Measurements from ENCODE around the gene CXorf38. TPM values are rescaled to one million over a fixed set of nuclear protein-coding genes. Genes with fewer than 3 reads are reported as not detected.

The CXorf38 gene, protein sequence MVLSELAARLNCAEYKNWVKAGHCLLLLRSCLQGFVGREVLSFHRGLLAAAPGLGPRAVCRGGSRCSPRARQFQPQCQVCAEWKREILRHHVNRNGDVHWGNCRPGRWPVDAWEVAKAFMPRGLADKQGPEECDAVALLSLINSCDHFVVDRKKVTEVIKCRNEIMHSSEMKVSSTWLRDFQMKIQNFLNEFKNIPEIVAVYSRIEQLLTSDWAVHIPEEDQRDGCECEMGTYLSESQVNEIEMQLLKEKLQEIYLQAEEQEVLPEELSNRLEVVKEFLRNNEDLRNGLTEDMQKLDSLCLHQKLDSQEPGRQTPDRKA
- total RNA-seq: 10 to 100 TPM; 17.5 to 17.7 TPM

- Mint-ChIP-seq H3K36me3 (peaks cover 21% of the 10 kb centered on the region), H3K9me3 (no peaks in the 10 kb centered on the region)
Observed at GRCh38 chrX:40647307-40648197, at the start of gene CXorf38. Gene CXorf38, minus strand, starts transcription at chrX:40647561. Its CDS starts 41 bp downstream, at chrX:40647520.

GRCh38 chrX:40694802-40695201, 47.4 kb upstream of the CXorf38 start:
- peaks cover 13% of the 10 kb centered on the region for H3K36me3 Mint-ChIP-seq
- H3K4me3 Mint-ChIP-seq: no peak overlapping the region
- no peaks in the 10 kb centered on the region for H3K4me1 Mint-ChIP-seq
- no peak for DNase-seq
- no peaks in the 10 kb centered on the region for H3K27me3 Mint-ChIP-seq
- H3K9me3 Mint-ChIP-seq: no peaks in the 10 kb centered on the region
- H3K27ac Mint-ChIP-seq: no peak overlapping the region

More at GRCh38 chrX:40647307-40648197, at the start of gene CXorf38:
- peak; percentile 90 for DNase-seq
- peak within 1 kb of the TSS; percentile 96 for H3K27ac Mint-ChIP-seq
- H3K27me3 Mint-ChIP-seq: no peaks in the 10 kb centered on the region
- peak within 1 kb of the TSS; percentile 98 for H3K4me3 Mint-ChIP-seq
- peaks cover 21% of the 10 kb centered on the region for H3K4me1 Mint-ChIP-seq

DNA sequence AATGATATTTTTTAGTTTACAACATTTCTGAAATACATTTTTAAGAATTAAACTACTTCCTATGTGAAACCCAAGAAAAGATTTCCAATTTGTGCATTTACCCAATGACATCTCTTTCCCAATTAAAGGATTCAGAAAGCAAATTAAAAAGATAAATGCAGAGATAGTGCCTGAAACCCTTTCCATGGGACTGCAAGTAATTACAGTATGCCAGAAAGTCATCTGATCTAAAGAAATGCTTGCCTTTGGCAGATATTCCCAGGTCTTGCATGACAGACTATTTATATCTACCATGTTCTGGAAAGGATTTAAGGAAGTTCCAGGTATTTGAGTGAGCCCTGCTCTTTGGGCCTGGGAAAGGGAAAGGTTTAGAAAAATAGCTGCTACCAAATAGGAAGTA, 41.6 kb upstream of the CXorf38 start:
- Mint-ChIP-seq H3K36me3 (peaks cover 23% of the 10 kb centered on the region), H3K4me3 (no peak overlapping the region), H3K27me3 (no peaks in the 10 kb centered on the region), H3K27ac (no peak overlapping the region), H3K9me3 (no peaks in the 10 kb centered on the region), H3K4me1 (peaks cover 11% of the 10 kb centered on the region)
- DNase-seq: no peak

DNA sequence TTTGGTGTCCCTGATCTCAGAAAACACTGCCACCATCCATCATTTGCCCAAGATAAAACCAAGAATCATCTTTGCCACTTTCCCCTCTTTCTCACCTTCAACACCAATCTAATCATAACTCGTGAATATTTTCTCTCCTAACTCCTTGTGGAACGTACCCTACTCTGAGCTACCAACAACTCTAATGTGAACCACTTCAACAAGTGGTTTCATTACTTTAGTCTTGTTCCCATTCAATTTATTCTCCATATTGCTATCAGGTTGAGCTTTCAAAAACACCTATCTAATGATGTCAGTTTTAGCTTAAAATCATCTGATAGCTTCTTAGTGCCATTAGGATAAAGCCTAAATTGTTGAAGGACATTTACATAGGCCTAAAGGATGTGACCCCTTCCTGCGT, 39.8 kb upstream of the CXorf38 start:
- Mint-ChIP-seq H3K36me3 (peaks cover 18% of the 10 kb centered on the region), H3K27ac (no peak overlapping the region), H3K4me3 (no peak overlapping the region), H3K9me3 (no peaks in the 10 kb centered on the region), H3K4me1 (peaks cover 14% of the 10 kb centered on the region), H3K27me3 (no peaks in the 10 kb centered on the region)
- no peak for DNase-seq

- Mint-ChIP-seq H3K4me1 (peaks cover 14% of the 10 kb centered on the region), H3K27ac (no peak overlapping the region), H3K4me3 (no peak overlapping the region), H3K36me3 (peaks cover 18% of the 10 kb centered on the region), H3K9me3 (no peaks in the 10 kb centered on the region), H3K27me3 (no peaks in the 10 kb centered on the region)
- no peak for DNase-seq
Observed at GRCh38 chrX:40685362-40685918, 38.1 kb upstream of the CXorf38 start.

DNA sequence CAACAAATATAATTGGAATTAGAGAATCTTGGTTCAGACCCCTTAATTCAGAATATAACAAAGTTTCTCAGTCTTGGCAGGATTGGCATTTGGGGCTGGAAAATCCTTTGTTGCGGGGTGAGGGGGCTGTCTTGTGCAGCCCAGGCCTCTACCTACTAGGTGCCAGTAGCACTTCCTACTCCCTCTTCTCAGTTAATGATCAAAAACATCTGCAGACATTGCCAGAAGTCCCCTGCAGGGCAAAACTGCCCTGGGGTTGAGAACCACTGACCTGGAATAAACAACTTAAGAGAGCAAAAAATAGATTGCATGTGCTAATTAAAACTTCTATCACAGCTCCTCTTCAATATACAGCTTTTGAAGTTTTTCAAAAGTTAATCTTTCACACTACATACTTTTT, 36.7 kb upstream of the CXorf38 start:
- peaks cover 17% of the 10 kb centered on the region for H3K36me3 Mint-ChIP-seq
- DNase-seq: no peak
- H3K27me3 Mint-ChIP-seq: no peaks in the 10 kb centered on the region
- H3K4me3 Mint-ChIP-seq: no peak overlapping the region
- no peaks in the 10 kb centered on the region for H3K9me3 Mint-ChIP-seq
- no peak overlapping the region for H3K27ac Mint-ChIP-seq
- peaks cover 14% of the 10 kb centered on the region for H3K4me1 Mint-ChIP-seq

DNA sequence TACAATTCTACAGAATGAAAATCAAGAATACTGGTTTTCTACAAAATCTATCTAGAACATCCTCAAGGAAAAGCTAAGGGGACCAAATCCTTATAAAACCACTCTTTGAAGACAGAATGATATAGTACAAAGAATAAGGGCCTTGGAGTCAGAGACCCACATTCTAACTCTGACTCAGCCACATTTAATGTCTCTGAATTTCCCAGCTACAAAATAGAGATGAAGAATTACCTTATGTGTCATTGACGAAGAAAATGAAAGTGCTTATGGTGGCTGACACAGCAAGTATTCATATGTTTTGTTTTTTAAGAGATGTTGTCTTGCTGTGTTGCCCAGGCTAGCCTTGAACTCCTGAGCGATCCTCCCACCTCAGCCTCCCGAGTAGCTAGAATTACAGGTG, 35.9 kb upstream of the CXorf38 start:
- Mint-ChIP-seq H3K27ac (no peak overlapping the region), H3K27me3 (no peaks in the 10 kb centered on the region), H3K9me3 (no peaks in the 10 kb centered on the region), H3K36me3 (peaks cover 18% of the 10 kb centered on the region), H3K4me1 (peaks cover 14% of the 10 kb centered on the region), H3K4me3 (no peak overlapping the region)
- no peak for DNase-seq

- peaks cover 7% of the 10 kb centered on the region for H3K36me3 Mint-ChIP-seq
- DNase-seq: no peak
- no peak overlapping the region for H3K27ac Mint-ChIP-seq
- no peaks in the 10 kb centered on the region for H3K9me3 Mint-ChIP-seq
- no peaks in the 10 kb centered on the region for H3K4me1 Mint-ChIP-seq
- H3K4me3 Mint-ChIP-seq: no peak overlapping the region
- H3K27me3 Mint-ChIP-seq: no peaks in the 10 kb centered on the region
Observed at GRCh38 chrX:40671126-40671525, 23.8 kb upstream of the CXorf38 start.

DNA sequence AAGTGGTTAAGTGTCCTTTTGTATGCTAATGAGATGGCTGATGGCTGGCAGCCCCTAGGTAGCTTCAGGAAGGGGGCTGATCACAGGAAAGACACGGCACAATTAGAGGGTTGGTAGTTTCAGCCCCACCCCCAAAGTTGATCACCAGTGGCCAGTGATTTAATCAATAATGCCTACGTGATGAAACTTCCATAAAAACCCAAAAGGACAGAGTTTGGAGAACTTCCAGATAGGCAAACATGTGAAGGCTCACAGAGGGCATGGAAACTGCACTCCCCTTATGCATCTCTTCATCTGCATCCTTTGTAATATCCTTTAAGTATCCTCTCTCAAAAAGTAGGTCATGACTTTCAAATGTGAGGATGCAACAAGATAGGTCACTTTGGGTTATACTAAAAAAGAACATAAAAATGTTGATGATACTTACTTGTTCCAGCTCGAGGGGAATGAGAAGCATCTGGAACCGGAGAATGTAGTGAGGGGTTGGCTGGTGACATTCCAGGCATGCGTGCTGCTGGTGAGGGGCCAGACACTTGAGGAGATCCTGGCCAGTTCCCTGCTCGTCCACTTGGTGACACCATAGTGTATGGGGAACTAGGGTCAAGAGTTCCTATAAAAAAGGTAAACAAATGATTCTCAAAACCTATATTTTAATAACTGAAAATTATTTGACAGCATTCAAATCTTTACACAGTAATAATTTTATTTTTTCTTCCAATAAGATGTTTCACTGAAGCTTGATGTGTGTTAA, 16.7 kb upstream of the CXorf38 start:
- Mint-ChIP-seq H3K36me3 (peaks cover 5% of the 10 kb centered on the region), H3K27me3 (no peaks in the 10 kb centered on the region)

DNA sequence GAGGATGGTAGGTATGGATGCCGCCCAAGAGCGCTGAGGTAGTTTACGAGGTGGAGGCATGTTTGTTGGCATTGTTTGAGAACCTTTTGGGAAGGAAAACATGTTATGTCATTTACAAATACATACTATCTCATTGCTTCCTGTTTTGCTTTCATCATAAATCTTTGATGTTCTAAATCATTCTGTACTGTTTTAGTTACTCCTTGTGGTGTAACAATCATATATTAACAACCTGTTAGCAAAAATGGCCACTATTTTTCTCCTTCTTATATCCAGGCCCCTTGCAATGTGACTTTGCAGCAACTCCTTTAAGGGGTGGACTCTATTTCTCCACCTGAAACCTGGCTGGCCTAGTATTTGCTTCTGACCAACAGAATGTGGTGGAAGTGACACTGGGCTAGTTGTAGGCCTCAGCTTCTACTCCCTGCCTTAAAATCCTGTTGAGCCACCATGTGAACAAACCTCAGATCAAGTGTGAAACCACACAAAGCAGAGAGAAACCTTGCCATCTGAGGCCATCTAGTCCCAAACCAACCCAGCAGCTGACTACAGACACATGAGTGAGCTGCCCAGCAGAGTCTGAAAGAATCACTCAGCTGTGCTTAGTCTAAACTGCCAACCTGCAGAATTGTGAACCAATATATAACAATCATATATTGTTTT, 15.8 kb upstream of the CXorf38 start:
- Mint-ChIP-seq H3K4me1 (peaks cover 3% of the 10 kb centered on the region), H3K9me3 (no peaks in the 10 kb centered on the region), H3K36me3 (peaks cover 5% of the 10 kb centered on the region), H3K27me3 (no peaks in the 10 kb centered on the region), H3K4me3 (no peak overlapping the region), H3K27ac (no peak overlapping the region)
- DNase-seq: no peak

More for the DNA sequence above, 16.7 kb upstream of the CXorf38 start:
- no peak for DNase-seq
- Mint-ChIP-seq H3K4me3 (no peak overlapping the region), H3K9me3 (no peaks in the 10 kb centered on the region), H3K4me1 (peaks cover 3% of the 10 kb centered on the region), H3K27ac (no peak overlapping the region)

DNA sequence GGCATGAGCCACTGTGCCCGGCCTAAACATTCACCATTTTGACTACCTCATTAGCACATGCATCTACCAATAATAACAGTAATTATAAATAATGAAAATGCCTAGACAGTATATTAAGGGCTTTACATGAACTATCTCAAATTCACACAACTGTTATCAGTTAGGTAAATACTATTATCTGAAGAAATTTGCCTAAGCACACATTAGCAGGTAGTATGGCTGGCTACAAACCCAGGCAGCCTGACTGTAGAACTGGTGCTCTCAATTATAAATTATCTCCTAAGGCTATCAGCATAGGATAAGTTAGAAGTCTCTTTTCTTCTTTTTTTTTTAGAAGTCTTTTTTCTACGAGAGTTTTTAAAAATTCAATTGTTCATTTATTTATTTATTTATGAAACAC, 14.1 kb upstream of the CXorf38 start:
- no peak for DNase-seq
- Mint-ChIP-seq H3K36me3 (no peaks in the 10 kb centered on the region), H3K27ac (no peak overlapping the region), H3K4me3 (no peak overlapping the region), H3K4me1 (peaks cover 3% of the 10 kb centered on the region), H3K27me3 (no peaks in the 10 kb centered on the region), H3K9me3 (no peaks in the 10 kb centered on the region)

DNA sequence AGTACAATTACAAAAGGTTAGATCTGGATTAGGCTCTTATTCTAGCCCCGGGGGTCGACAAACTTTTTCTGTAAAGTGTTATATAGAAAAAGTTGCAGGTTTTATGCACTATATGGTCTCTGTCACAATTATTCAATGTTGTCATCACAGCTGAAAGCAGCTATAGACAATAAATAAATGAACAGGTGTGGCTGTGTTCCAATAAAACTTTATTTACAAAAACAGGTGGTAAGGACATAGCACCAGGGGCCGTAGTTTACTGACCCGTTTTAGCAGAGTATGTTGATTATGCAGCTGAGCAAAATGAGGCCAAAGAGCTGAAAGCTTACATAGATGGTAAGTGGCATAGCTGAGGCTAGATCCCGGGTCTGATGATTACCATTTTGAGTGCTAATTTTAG, 13.0 kb upstream of the CXorf38 start:
- H3K9me3 Mint-ChIP-seq: no peaks in the 10 kb centered on the region
- H3K4me3 Mint-ChIP-seq: no peak overlapping the region
- no peak overlapping the region for H3K27ac Mint-ChIP-seq
- H3K36me3 Mint-ChIP-seq: no peaks in the 10 kb centered on the region
- peaks cover 3% of the 10 kb centered on the region for H3K4me1 Mint-ChIP-seq
- DNase-seq: no peak
- no peaks in the 10 kb centered on the region for H3K27me3 Mint-ChIP-seq

GRCh38 chrX:40653535-40653934, 6.2 kb upstream of the CXorf38 start:
- H3K4me3 Mint-ChIP-seq: no peak overlapping the region
- no peaks in the 10 kb centered on the region for H3K36me3 Mint-ChIP-seq
- H3K9me3 Mint-ChIP-seq: no peaks in the 10 kb centered on the region
- no peak overlapping the region for H3K27ac Mint-ChIP-seq
- no peaks in the 10 kb centered on the region for H3K27me3 Mint-ChIP-seq
- H3K4me1 Mint-ChIP-seq: peaks cover 2% of the 10 kb centered on the region
- DNase-seq: no peak

DNA sequence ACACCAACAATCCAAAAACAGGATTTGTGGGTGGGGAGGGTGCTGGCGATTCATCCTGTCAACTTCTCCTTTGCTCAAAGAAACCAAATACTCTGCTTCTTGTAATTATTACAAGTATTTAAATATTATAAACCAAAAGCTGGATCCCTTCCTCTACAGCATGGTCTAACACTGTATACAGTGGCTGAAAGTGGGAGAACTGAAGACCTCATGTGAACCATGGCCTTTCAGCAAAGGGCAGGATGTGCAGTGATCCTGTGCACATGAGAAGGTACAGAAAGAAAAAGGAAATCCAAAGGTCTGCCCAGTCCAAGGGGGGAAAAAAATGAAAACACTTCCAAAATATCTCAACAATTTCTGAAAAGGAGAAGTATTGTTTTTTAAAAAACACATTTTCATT, 5.3 kb upstream of the CXorf38 start:
- no peak overlapping the region for H3K4me3 Mint-ChIP-seq
- no peaks in the 10 kb centered on the region for H3K36me3 Mint-ChIP-seq
- no peak overlapping the region for H3K27ac Mint-ChIP-seq
- no peaks in the 10 kb centered on the region for H3K27me3 Mint-ChIP-seq
- DNase-seq: no peak
- H3K4me1 Mint-ChIP-seq: peaks cover 4% of the 10 kb centered on the region
- no peaks in the 10 kb centered on the region for H3K9me3 Mint-ChIP-seq

Data from activated naive CD8-positive, alpha-beta T cell treated with anti-CD3 and anti-CD28 coated beads for 36 hours (primary cell).